Superior temporal gyrus (tissue), 1 donor: ENCODE measurements around the gene TMC3.
"Not testable (repeated sequence)": the region's sequence is repeated elsewhere in the genome, so short reads cannot be mapped to it uniquely, and the experiment has no call there.

Experiments
- DNase-seq: peaks from one replicate; pipeline ENCODE4 v3.0.0-alpha.2; 2016; ENCODE audit errors: extremely low spot score

The TMC3 gene

GRCh38 chr15:81346611-81347010 is 27.4 kb downstream of the TMC3 start:
- DNase-seq = no peak

- no peak for DNase-seq
Observed at GRCh38 chr15:81343371-81343770, 30.6 kb downstream of the TMC3 start.

GRCh38 chr15:81341351-81341750 is 32.7 kb downstream of the TMC3 start:
- DNase-seq = no peak

- no peak for DNase-seq
Observed at GRCh38 chr15:81339851-81340250, 34.2 kb downstream of the TMC3 start.

- no peak for DNase-seq
Observed at GRCh38 chr15:81339321-81339720, 34.7 kb downstream of the TMC3 start.

- no peak for DNase-seq
Observed at GRCh38 chr15:81338170-81339007, 35.6 kb downstream of the TMC3 start.

- no peak for DNase-seq
Observed at GRCh38 chr15:81337713-81338157, 36.3 kb downstream of the TMC3 start.

- no peak for DNase-seq
Observed at GRCh38 chr15:81337241-81337640, 36.8 kb downstream of the TMC3 start.

GRCh38 chr15:81336568-81336967 is 37.4 kb downstream of the TMC3 start:
- DNase-seq = no peak

GRCh38 chr15:81335631-81336030 is 38.4 kb downstream of the TMC3 start:
- no peak for DNase-seq

GRCh38 chr15:81334768-81335435 is 39.1 kb downstream of the TMC3 start:
- DNase-seq = no peak

- DNase-seq = no peak
Observed at GRCh38 chr15:81333363-81333762, 40.6 kb downstream of the TMC3 start.

- no peak for DNase-seq
Observed at GRCh38 chr15:81332326-81332725, 41.7 kb downstream of the TMC3 start.

GRCh38 chr15:81331600-81331999 is 42.4 kb downstream of the TMC3 start:
- no peak for DNase-seq

GRCh38 chr15:81331141-81331540 is 42.9 kb downstream of the TMC3 start:
- DNase-seq = not testable (repeated sequence)

GRCh38 chr15:81330366-81331090 is 43.5 kb downstream of the TMC3 start:
- DNase-seq = no peak

- DNase-seq = no peak
Observed at GRCh38 chr15:81329446-81329845, 44.6 kb downstream of the TMC3 start.

GRCh38 chr15:81327516-81327915 is 46.5 kb downstream of the TMC3 start:
- DNase-seq = no peak

GRCh38 chr15:81326466-81327212 is 47.4 kb downstream of the TMC3 start:
- DNase-seq = no peak

- DNase-seq = peak; percentile 97
Observed at GRCh38 chr15:81323944-81324881, 49.8 kb downstream of the TMC3 start, which contains the start of gene STARD5. TSS of gene STARD5 (minus strand) at chr15:81324141. CDS start at chr15:81324099, 42 bp downstream.

- DNase-seq = no peak
Observed at GRCh38 chr15:81323559-81323943, 50.5 kb downstream of the TMC3 start.
